D721Med (cell line): ENCODE results near the gene G6PC3.

Source experiments
- DNase-seq: peaks from one replicate; pipeline ENCODE4 v3.0.0; 2011; ENCODE audit warnings: low spot score; ENCODE audit not compliant: insufficient read length
- FAIRE-seq: peaks from 2 replicates; lab custom pipeline; 2011; peaks lifted over from hg19 to GRCh38; lab: Jason Lieb, UNC
- TF ChIP-seq, protein P1 (sequence below): IDR thresholded peaks from 2 replicates; pipeline ENCODE4 v1.5.1; 2012; ENCODE audit warnings: mild to moderate bottlenecking, control low read depth; ENCODE audit not compliant: insufficient read depth; ENCODE audit errors: missing control alignments

G6PC3 gene

GRCh38 chr17:44071198-44071520, 624 bp downstream of the G6PC3 start:
- FAIRE-seq (no peak), DNase-seq (no peak)
- TF ChIP-seq, protein P1, sequence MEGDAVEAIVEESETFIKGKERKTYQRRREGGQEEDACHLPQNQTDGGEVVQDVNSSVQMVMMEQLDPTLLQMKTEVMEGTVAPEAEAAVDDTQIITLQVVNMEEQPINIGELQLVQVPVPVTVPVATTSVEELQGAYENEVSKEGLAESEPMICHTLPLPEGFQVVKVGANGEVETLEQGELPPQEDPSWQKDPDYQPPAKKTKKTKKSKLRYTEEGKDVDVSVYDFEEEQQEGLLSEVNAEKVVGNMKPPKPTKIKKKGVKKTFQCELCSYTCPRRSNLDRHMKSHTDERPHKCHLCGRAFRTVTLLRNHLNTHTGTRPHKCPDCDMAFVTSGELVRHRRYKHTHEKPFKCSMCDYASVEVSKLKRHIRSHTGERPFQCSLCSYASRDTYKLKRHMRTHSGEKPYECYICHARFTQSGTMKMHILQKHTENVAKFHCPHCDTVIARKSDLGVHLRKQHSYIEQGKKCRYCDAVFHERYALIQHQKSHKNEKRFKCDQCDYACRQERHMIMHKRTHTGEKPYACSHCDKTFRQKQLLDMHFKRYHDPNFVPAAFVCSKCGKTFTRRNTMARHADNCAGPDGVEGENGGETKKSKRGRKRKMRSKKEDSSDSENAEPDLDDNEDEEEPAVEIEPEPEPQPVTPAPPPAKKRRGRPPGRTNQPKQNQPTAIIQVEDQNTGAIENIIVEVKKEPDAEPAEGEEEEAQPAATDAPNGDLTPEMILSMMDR = no peak

DNA sequence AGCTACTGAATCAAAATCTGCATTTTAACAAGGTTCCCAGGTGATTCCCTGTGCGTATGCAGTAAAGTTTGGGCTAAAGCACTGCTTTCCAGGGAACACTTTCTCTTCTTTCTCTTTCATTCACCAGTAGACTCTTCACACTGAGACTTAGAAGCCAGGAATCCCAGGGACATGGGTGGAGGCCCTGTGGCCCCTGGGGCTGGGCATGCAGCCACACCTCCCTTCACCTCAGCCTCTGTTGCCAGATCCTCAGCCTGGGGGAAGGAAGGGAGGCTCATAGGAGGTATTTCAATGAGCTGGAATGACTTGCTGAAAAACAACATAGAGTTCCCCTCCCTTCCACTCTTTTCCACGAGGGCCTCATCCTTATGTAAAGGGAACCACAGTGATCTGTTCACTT, 1.2 kb downstream of the G6PC3 start:
- FAIRE-seq = no peak
- no peak for DNase-seq
- TF ChIP-seq, protein P1 = no peak

DNA sequence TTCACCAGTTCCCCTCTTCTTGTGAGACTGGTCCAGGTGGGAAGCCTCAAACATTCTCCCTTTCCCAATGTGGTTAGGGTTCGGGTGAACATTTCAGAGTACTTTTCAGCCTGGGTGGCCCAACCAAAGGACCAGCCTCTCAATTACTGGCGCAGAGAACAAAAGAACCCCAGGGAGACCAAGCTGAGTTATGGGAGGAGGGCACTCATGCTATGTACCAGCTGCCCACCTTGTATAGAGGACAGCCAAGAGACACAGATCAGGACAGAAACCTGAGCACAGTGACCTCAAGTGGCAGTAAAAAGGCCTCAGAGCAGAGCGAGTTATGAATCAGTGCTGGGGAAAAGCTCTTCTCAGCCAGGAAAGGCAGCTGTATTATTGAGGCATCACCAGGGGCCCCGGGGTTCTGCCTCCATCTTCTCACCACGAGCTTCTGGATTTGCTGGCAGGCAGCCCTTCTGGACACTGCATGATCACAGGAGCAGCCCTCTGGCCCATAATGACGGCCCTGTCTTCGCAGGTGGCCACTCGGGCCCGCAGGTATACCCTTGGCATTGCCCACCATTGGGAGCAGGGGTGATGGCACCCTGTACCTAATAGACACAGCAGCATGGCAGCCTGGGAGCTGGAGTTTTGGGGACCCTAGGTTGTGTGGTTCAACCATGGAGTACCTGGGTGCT, 3.8 kb downstream of the G6PC3 start:
- no peak for FAIRE-seq
- TF ChIP-seq, protein P1 = no peak
- DNase-seq = no peak

GRCh38 chr17:44074911-44075285, 4.4 kb downstream of the G6PC3 start:
- DNase-seq (no peak), FAIRE-seq (no peak)
- TF ChIP-seq, protein P1 = no peak

GRCh38 chr17:44075598-44076293, 5.2 kb downstream of the G6PC3 start:
- FAIRE-seq (no peak), DNase-seq (no peak)
- TF ChIP-seq, protein P1 = no peak

DNA sequence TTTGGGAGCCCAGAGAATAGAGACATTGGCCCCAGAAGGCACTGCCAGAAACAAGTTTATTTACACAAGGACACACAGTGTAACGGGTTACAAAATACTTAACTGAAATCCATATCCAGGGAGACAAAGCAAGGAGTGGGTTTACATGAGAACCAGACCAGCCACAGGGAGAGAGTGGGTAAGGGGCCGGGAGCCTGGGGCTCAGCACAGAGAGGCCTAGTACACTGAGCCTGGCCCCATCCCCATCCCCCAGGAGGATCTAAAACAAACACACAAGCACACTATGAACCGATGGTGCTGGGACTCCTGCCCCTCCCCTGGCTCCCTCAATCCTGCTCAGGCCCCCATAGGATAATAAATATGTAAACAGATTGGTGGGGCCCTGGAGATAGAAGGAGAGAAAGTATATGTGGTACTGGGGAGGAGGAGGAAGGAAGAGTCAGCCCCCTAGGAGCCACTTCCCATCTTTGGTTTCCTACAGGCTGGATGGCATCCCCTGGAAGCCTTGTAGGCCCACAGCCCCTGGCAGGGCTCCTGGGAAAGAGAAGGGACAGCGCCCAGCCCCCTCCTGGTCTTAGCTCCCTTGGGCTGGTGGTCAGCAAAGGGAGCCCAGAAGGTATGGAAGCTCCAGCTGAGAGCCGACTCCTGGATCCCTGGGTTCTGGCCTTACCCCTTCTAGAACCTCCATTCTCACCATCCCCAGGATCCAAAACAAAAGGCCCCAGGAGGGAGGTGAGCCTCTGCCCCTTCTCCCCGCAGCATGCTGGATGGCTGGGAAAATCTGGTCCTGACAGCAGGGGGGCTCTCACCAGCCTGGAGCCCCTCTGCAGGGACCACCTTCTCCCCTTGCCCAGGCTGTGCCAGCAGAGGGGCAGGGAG, 6.4 kb downstream of the G6PC3 start:
- DNase-seq (no peak), FAIRE-seq (no peak)
- TF ChIP-seq, protein P1 = no peak
